Spleen (tissue), 7 donors: ENCODE data around the gene ADD1.

ENCODE experiments used
- CTCF ChIP-seq, 11 experiments: fragments of 200-600 bp in 7 of 11; fragments of 450-650 bp in 4 of 11; sonication (generic) in 4 of 11; IDR thresholded peaks in 8 of 11; conservative IDR thresholded peaks in 3 of 11; 1 replicate in 7 of 11; 2 replicates in 4 of 11; pipeline versions ENCODE4 v1.4.0 to v1.8.0; 2016 to 2021; ENCODE audit warnings: antibody characterized with exemption in 11 of 11, inconsistent platforms in 4 of 11, mild to moderate bottlenecking in 1 of 11
- POLR2A ChIP-seq, 3 donors: fragments of 450-650 bp; IDR thresholded peaks; one replicate each; pipeline ENCODE4 v1.5.1; 2017; ENCODE audit warnings: antibody characterized with exemption in 3 of 3, mild to moderate bottlenecking in 1 of 3
- POLR2AphosphoS5 ChIP-seq, 3 donors: sonication (generic); formaldehyde crosslinking; IDR thresholded peaks; one replicate each; pipeline ENCODE4 v1.5.1; 2017; ENCODE audit warnings: antibody characterized with exemption in 3 of 3
- donor health status: DM: no; HTN: no; CAD: no; lungs with moderate emphysema.
- donor health status: DM: no; HTN: no; CAD: no.
- donor health status: DM: no; HTN: no; CAD: no.

- TF ChIP-seq CTCF (IDR thresholded peaks at IDR 0.05 in 8 of 11, conservative IDR thresholded peaks at IDR 0.05 in 3 of 11) (no peak), POLR2A (IDR thresholded peaks at IDR 0.05) (no peak), POLR2AphosphoS5 (IDR thresholded peaks at IDR 0.05) (peak; percentile 85 to 90 (median 89))
Observed at GRCh38 chr4:2798399-2799223, 45.0 kb upstream of the ADD1 start.
